Ascending aorta (tissue), 2 donors: Measurements from ENCODE around the gene CCDC126. TPM values are rescaled to one million over a fixed set of nuclear protein-coding genes. Genes with fewer than 3 reads are reported as not detected.
A peak's percentile ranks its signal among the peaks of the same experiment; 100 is the strongest.
"Not testable (repeated sequence)": the region's sequence is repeated elsewhere in the genome, so short reads cannot be mapped to it uniquely, and the experiment has no call there.

ENCODE experiments used
- DNase-seq, 2 donors: peaks; one replicate each; pipeline ENCODE4 v3.0.0-alpha.2; 2019; ENCODE audit warnings: low spot score in 2 of 2
- H3K27ac ChIP-seq, 2 donors: fragments of 200-600 bp; sonication (generic); one replicate each; pipeline ENCODE4 v1.5.1; 2016 to 2017; ENCODE audit warnings: mild to moderate bottlenecking in 1 of 2
- H3K27me3 ChIP-seq: fragments of 200-600 bp; sonication (generic); one replicate; pipeline ENCODE4 v1.5.1; 2017
- H3K36me3 ChIP-seq, 2 donors: fragments of 200-600 bp; sonication (generic); one replicate each; pipeline ENCODE4 v1.5.1; 2016
- H3K4me1 ChIP-seq, 2 donors: fragments of 200-600 bp; sonication (generic); one replicate each; pipeline ENCODE4 v1.5.1; 2016 to 2017; ENCODE audit warnings: mild to moderate bottlenecking in 1 of 2
- H3K4me3 ChIP-seq, 2 donors: fragments of 200-600 bp; sonication (generic); one replicate each; pipeline ENCODE4 v1.5.1; 2016 to 2017; ENCODE audit warnings: mild to moderate bottlenecking in 1 of 2
- H3K9me3 ChIP-seq, 2 donors: fragments of 200-600 bp; sonication (generic); one replicate each; pipeline ENCODE4 v1.5.1; 2016
- intact Hi-C: fragments of 100-400 bp; cut with DNase I; formaldehyde crosslinking; loops from one replicate; pipeline ENCODE4 v1.15.1; 2023
- total RNA-seq: library from RNA; depleted of rRNA; stranded (reverse); fragments of >200 nt; gene quantifications from one replicate; pipeline ENCODE4 v1.1.0, GENCODE V29; 2016
- TF ChIP-seq, protein P1 (sequence below), 3 experiments: fragments of 200-600 bp in 2 of 3; fragments of 450-650 bp in 1 of 3; sonication (generic) in 2 of 3; IDR thresholded peaks; one replicate each; pipeline ENCODE4 v1.5.1; 2016 to 2019; ENCODE audit warnings: antibody characterized with exemption in 3 of 3, mild to moderate bottlenecking in 1 of 3, moderate library complexity in 1 of 3

The CCDC126 gene
- total RNA-seq, 1 donor from 2014 or later = 140 TPM

DNA sequence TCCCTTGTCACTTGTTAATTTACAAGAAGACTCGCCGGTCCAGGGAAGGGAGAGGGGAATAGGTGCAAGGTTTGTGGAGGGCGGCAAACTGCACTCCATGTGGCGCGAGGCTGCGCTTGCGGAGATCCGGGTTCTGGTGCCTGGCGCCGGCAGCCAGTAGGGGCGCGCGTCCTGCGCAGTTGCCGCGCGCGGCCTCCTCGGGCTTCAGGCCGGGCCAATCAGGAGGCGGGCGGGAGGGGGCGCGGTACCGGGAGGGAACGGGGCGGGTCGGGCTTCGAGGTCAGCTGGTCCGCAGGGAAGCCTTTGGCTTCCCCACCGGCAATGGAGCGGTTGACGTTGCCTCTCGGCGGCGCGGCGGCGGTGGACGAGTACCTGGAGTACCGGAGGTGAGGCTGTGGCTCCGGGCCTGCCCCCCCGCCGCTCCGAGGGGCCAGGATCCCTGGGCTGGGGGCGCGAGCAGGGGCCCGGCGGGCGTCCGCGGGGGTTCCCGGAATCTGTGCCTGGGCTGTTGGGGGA, 82.8 kb downstream of the CCDC126 start, which contains the start of gene FAM221A:
TSS of gene FAM221A (plus strand) at position 302 of the 516 bp plus-strand sequence. CDS start at position 322, 20 bp downstream.
- DNase-seq = peak; percentile 30 to 93
- intact Hi-C loops = loop anchor here (1.0 to 10.0 kb wide), 3 partner anchors 83 to 495 kb away; partner anchors contain the start of genes CCDC126 and NUP42
- Histone ChIP-seq H3K9me3 (no peaks in the 10 kb centered on the region), H3K36me3 (no peaks in the 10 kb centered on the region), H3K27ac (peak within 1 kb of the TSS; percentile 85 to 87), H3K4me1 (peaks cover 0 to 5% of the 10 kb centered on the region in 2 donors), H3K27me3 (no peaks in the 10 kb centered on the region), H3K4me3 (peak within 1 kb of the TSS; percentile 84 to 95)
- TF ChIP-seq, protein P1, sequence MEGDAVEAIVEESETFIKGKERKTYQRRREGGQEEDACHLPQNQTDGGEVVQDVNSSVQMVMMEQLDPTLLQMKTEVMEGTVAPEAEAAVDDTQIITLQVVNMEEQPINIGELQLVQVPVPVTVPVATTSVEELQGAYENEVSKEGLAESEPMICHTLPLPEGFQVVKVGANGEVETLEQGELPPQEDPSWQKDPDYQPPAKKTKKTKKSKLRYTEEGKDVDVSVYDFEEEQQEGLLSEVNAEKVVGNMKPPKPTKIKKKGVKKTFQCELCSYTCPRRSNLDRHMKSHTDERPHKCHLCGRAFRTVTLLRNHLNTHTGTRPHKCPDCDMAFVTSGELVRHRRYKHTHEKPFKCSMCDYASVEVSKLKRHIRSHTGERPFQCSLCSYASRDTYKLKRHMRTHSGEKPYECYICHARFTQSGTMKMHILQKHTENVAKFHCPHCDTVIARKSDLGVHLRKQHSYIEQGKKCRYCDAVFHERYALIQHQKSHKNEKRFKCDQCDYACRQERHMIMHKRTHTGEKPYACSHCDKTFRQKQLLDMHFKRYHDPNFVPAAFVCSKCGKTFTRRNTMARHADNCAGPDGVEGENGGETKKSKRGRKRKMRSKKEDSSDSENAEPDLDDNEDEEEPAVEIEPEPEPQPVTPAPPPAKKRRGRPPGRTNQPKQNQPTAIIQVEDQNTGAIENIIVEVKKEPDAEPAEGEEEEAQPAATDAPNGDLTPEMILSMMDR (IDR thresholded peaks at IDR 0.05) = peak; percentile 34 to 88 (median 87)

DNA sequence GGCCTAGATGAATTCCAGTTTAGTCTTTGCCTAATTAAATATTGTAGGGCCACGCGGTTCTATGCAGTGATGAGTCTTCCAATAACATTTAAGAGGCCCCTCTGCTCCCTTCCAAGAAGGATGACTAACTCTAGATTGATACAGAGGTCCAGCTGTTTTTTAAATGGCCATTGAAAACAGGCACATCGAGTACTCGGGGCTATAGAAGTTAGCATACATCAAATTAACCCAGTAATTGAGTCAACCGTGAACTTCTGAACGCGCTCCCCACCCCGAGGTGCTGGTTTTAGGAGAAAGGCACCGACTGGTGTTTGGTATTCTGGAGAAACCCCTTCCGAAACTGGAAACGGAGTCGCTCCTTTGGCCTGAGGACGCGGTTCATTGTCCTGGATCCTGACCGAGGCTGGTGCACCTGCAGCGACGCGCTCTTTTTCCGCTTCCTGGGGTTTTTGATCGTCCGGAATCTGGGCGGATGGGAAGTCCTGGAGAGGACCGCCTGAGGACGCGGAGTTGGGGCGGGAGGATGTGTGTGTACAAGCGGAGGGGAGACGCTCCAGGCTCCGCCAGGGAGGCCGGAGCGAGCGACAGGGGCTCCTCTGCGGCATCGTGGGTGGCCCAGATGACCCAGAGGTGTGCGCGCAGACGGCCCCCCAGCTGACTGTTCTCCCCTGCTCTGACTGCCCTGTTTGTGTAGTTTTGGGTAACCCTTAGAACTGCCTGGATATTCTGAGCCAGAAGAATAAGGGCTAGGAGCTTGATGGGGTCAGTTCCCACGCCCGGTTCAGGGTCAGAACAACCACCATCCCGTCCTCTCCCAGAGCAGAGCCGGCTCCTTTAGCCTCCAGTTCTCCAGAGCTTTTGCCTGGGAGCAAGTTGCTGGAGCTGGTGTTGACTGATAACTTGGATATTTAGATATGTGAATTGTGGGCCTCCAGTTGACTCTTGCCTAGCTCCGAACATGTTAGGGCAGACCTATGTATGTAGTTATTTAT, 83.5 kb downstream of the CCDC126 start:
- H3K27ac ChIP-seq = peak overlapping the region; percentile 85 to 87
- peak overlapping the region; percentile 84 to 95 for H3K4me3 ChIP-seq
- intact Hi-C loops = loop anchor here (1.0 to 10.0 kb wide), 3 partner anchors 83 to 496 kb away; partner anchors contain the start of genes CCDC126 and NUP42
- DNase-seq = peak in 1 of 2 donors; percentile 77
- no peaks in the 10 kb centered on the region for H3K36me3 ChIP-seq
- TF ChIP-seq, protein P1 (IDR thresholded peaks at IDR 0.05) = no peak
- H3K9me3 ChIP-seq = no peaks in the 10 kb centered on the region
- no peaks in the 10 kb centered on the region for H3K27me3 ChIP-seq
- H3K4me1 ChIP-seq = peaks cover 0 to 5% of the 10 kb centered on the region in 2 donors

DNA sequence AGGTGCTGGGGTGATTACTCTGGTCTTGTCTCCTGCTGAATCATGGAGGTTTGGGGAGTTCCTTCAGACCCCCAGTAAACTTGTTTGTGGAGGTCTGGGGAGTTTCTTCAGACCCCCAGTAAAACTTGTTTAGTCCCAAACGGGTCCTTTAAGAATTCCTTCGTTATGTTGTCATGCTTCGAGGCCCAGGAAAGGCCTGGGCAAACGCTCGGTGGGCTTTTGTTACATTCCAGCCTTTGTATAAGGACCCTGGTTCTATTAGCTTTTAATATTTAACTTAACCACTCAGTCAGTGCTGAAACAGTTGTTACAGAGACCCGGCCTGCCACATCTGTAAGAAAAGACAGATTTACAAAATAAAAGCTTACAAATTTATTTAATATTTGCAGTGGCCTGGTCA, 86.9 kb downstream of the CCDC126 start:
- H3K27me3 ChIP-seq, H3K9me3 ChIP-seq, DNase-seq, H3K27ac ChIP-seq, H3K4me3 ChIP-seq, H3K4me1 ChIP-seq, H3K36me3 ChIP-seq: not testable (repeated sequence)
- intact Hi-C loops = loop anchor here (10.0 kb wide), 1 partner anchor 499 kb away; the partner anchor contains the start of gene NUP42

DNA sequence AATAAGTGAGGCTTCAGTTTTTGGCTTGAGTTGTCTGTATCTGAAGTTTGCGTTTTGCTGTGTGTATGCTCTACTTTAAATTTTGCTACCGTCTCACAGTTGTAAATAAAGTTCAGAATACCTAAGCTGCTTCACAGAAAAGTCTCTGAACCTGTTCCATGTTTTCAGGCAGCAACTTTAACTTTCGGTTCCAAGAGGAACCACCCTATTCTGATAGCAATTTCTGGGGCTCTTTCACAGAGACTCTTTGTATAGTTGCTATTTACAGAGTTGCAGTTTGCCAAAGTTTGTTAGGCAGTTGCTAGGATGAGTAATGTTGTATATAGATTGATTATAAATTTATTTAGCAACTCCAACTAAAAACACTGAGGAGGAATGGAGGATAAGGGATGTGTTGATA, 88.5 kb downstream of the CCDC126 start:
- intact Hi-C loops = loop anchor here (10.0 kb wide), 1 partner anchor 501 kb away; the partner anchor contains the start of gene NUP42
- H3K36me3 ChIP-seq = peaks cover 2 to 13% of the 10 kb centered on the region in 2 donors
- no peak overlapping the region for H3K4me3 ChIP-seq
- H3K27ac ChIP-seq = no peak overlapping the region
- DNase-seq = no peak
- no peaks in the 10 kb centered on the region for H3K27me3 ChIP-seq
- H3K4me1 ChIP-seq = peaks cover 0 to 5% of the 10 kb centered on the region in 2 donors
- no peaks in the 10 kb centered on the region for H3K9me3 ChIP-seq
- TF ChIP-seq, protein P1 (IDR thresholded peaks at IDR 0.05) = no peak

DNA sequence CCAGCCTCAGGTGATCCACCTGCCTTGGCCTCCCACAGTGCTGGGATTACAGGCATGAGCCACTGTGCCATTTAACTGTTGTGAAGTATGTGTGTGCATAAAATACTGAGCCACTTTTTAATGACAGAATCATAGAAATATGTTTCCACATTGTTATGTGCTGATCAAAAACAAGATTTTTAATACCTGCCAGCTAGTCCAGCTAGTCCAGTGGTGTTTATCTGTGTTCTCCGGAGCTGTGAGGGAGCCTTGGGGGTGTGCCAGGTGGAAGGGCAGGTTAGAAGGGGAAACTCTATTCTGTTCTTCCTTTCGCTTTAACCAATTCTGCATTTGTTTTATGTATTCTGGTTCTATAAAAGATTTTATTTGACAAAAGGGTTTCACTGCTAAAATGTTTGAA, 89.8 kb downstream of the CCDC126 start:
- H3K9me3 ChIP-seq = no peaks in the 10 kb centered on the region
- no peak overlapping the region for H3K4me3 ChIP-seq
- H3K27me3 ChIP-seq = no peaks in the 10 kb centered on the region
- H3K27ac ChIP-seq = no peak overlapping the region
- peaks cover 2 to 17% of the 10 kb centered on the region in 2 donors for H3K36me3 ChIP-seq
- TF ChIP-seq, protein P1 (IDR thresholded peaks at IDR 0.05) = no peak
- intact Hi-C loops = loop anchor here (10.0 kb wide), 1 partner anchor 502 kb away; the partner anchor contains the start of gene NUP42
- DNase-seq = no peak
- H3K4me1 ChIP-seq = no peaks in the 10 kb centered on the region
